ENCODE results near the gene LDAH. TPM values are rescaled to one million over a fixed set of nuclear protein-coding genes. Genes with fewer than 3 reads are reported as not detected.

LDAH gene
- total and polyA plus RNA-seq, 2 experiments from 2014 or later: 15.2 to 21.1 TPM

DNA sequence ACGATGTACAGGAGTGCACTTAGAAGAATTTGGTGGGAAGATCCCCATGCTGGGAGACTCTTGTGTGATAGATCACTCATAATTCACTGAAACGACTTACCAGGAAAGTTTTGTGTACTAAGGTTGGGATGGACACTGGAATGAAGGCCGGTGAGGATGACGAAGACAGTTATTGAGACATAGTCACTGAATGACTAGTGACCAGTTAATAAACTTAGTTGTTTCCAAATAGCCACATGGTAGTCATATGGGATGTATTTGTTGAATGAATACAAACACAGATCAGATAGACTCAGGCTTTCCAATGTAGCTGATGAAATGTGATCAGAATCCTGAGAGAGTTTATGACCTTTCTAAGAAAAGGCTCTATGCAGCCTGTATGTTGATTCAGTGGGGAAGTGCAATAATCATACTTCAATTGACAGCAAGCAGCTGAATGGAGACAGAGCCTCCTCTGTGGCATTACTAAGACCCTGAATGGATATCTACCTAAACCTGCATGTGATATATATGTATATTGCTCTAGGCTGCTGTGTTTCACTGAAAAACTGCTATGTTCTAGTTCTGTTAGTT, 135.6 kb downstream of the LDAH start:
- Histone ChIP-seq H3K9me3 (ENCODE audit: low read depth) (no peaks in the 10 kb centered on the region), H3K4me1 (ENCODE audit: low read depth) (peaks cover 6% of the 10 kb centered on the region), H3K27me3 (no peaks in the 10 kb centered on the region), H3K4me3 (no peak overlapping the region), H3K27ac (no peak overlapping the region), H3K36me3 (peaks cover 5% of the 10 kb centered on the region)
- TF ChIP-seq CTCF (IDR thresholded peaks at IDR 0.05; ENCODE audit: low read depth, low read length): no peak
- DNase-seq (ENCODE audit: low read depth in 1 of 2, low spot score in 1 of 2): no peak

DNA sequence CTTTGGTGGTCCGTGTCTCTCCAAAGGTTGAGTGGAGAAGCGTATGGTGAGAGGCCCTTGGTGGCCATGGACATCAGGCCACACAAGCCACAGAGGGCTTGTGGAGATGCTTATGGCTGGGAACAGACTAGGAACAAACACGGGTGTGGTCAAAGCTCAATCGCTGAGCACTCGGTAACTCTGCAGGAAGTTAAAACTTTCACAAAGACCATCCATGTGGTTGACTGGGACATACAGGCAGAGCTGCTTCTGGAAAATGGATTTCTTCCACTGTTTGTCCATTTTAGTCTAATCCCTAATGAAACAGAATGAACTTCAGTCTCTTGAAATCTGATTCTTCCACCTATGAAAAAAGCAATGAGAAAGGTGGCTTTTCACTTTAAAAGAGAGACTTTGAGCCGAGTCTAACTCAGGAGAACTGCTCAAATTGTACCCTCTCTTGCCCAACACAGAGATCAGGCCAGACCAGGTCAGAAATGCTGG, 138.3 kb downstream of the LDAH start:
- Histone ChIP-seq H3K4me1 (ENCODE audit: low read depth) (no peaks in the 10 kb centered on the region), H3K27me3 (no peaks in the 10 kb centered on the region), H3K27ac (no peak overlapping the region), H3K9me3 (ENCODE audit: low read depth) (no peaks in the 10 kb centered on the region), H3K36me3 (peaks cover 5% of the 10 kb centered on the region), H3K4me3 (no peak overlapping the region)
- no peak for TF ChIP-seq CTCF (IDR thresholded peaks at IDR 0.05; ENCODE audit: low read depth, low read length)
- DNase-seq (ENCODE audit: low read depth in 1 of 2, low spot score in 1 of 2): no peak

GRCh38 chr2:20682167-20682920, 140.6 kb downstream of the LDAH start:
- TF ChIP-seq CTCF (IDR thresholded peaks at IDR 0.05; ENCODE audit: low read depth, low read length): peak; percentile 59
- H3K27me3 ChIP-seq: no peaks in the 10 kb centered on the region
- no peak for DNase-seq (ENCODE audit: low read depth in 1 of 2, low spot score in 1 of 2)
- H3K36me3 ChIP-seq: peaks cover 5% of the 10 kb centered on the region
- H3K27ac ChIP-seq: no peak overlapping the region
- no peaks in the 10 kb centered on the region for H3K4me1 ChIP-seq (ENCODE audit: low read depth)
- H3K9me3 ChIP-seq (ENCODE audit: low read depth): no peaks in the 10 kb centered on the region
- no peak overlapping the region for H3K4me3 ChIP-seq

GRCh38 chr2:20680744-20681375, 142.0 kb downstream of the LDAH start:
- DNase-seq (ENCODE audit: low read depth in 1 of 2, low spot score in 1 of 2): no peak

DNA sequence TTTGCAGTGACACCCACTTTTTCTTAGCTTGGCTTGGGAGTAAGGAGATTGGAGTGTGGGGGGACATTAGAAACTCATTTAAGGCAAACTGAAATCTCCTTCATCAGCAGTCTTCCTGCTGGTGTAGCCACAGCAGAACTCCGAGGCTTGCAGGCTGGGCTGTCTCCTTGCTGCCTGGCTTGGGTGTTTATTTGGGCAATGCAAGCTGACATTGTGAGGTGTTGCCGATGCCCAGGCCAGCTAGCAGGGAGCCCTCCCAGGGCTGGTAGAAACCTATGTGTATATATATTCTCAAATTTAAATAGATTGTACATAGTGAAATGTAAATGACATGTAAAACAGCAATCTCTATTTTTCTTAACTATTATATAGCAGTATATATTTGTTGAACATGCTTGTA, 144.1 kb downstream of the LDAH start:
- Histone ChIP-seq H3K9me3 (ENCODE audit: low read depth) (no peaks in the 10 kb centered on the region), H3K36me3 (no peaks in the 10 kb centered on the region), H3K27ac (no peak overlapping the region), H3K4me1 (ENCODE audit: low read depth) (no peaks in the 10 kb centered on the region), H3K4me3 (no peak overlapping the region), H3K27me3 (peaks cover 12% of the 10 kb centered on the region)
- TF ChIP-seq CTCF (IDR thresholded peaks at IDR 0.05; ENCODE audit: low read depth, low read length): no peak
- DNase-seq (ENCODE audit: low read depth in 1 of 2, low spot score in 1 of 2): no peak

More at GRCh38 chr2:20680744-20681375, 142.0 kb downstream of the LDAH start:
- H3K27me3 ChIP-seq: no peaks in the 10 kb centered on the region
- H3K9me3 ChIP-seq (ENCODE audit: low read depth): no peaks in the 10 kb centered on the region
- TF ChIP-seq CTCF (IDR thresholded peaks at IDR 0.05; ENCODE audit: low read depth, low read length): no peak
- H3K36me3 ChIP-seq: peaks cover 5% of the 10 kb centered on the region
- H3K4me3 ChIP-seq: no peak overlapping the region
- H3K4me1 ChIP-seq (ENCODE audit: low read depth): no peaks in the 10 kb centered on the region
- no peak overlapping the region for H3K27ac ChIP-seq
